ENCODE results near the gene ABHD16A.

The ABHD16A gene

GRCh38 chr6:31734247-31734820, 31.2 kb upstream of the ABHD16A start:
- intact Hi-C loops (cut with DNase I) = no loop called here
- no peak for DNase-seq

GRCh38 chr6:31733734-31734133, 30.6 kb upstream of the ABHD16A start:
- DNase-seq = no peak
- intact Hi-C loops (cut with DNase I) = no loop called here

- DNase-seq = no peak
- intact Hi-C loops (cut with DNase I) = no loop called here
Observed at GRCh38 chr6:31732029-31732428, 28.9 kb upstream of the ABHD16A start.

GRCh38 chr6:31730631-31731086, 27.5 kb upstream of the ABHD16A start:
- intact Hi-C loops (cut with DNase I) = no loop called here
- no peak for DNase-seq

- intact Hi-C loops (cut with DNase I) = no loop called here
- peak; percentile 54 to 87 (median 74) for DNase-seq
Observed at GRCh38 chr6:31729979-31730630, 27.0 kb upstream of the ABHD16A start.

GRCh38 chr6:31729515-31729978, 26.4 kb upstream of the ABHD16A start:
- intact Hi-C loops (cut with DNase I) = no loop called here
- peak; percentile 58 to 89 (median 79) for DNase-seq

- intact Hi-C loops (cut with DNase I) = no loop called here
- DNase-seq = peak in 1 of 42 donors; percentile 36
Observed at GRCh38 chr6:31728767-31729514, 25.8 kb upstream of the ABHD16A start, which contains the start of gene DDAH2. Gene DDAH2, minus strand, starts transcription at chr6:31729299. Its CDS starts 138 bp downstream, at chr6:31729161.

- no peak for DNase-seq
- intact Hi-C loops (cut with DNase I) = no loop called here
Observed at GRCh38 chr6:31727717-31728671, 24.9 kb upstream of the ABHD16A start.

- intact Hi-C loops (cut with DNase I) = no loop called here
- peak in 5 of 42 donors; percentile 22 to 56 (median 37) for DNase-seq
Observed at GRCh38 chr6:31727034-31727716, 24.1 kb upstream of the ABHD16A start.

- DNase-seq = peak in 9 of 42 donors; percentile 28 to 66 (median 46)
- intact Hi-C loops (cut with DNase I) = no loop called here
Observed at GRCh38 chr6:31725502-31726350, 22.6 kb upstream of the ABHD16A start.

GRCh38 chr6:31723980-31724691, 21.0 kb upstream of the ABHD16A start:
- no peak for DNase-seq
- intact Hi-C loops (cut with DNase I) = no loop called here

- intact Hi-C loops (cut with DNase I) = no loop called here
- DNase-seq = no peak
Observed at GRCh38 chr6:31723245-31723979, 20.3 kb upstream of the ABHD16A start, which contains the start of gene MPIG6B. Gene MPIG6B, plus strand, starts transcription at chr6:31723373. Its CDS starts 11 bp downstream, at chr6:31723384.

- DNase-seq = no peak
- intact Hi-C loops (cut with DNase I) = no loop called here
Observed at GRCh38 chr6:31722173-31722572, 19.0 kb upstream of the ABHD16A start.

- DNase-seq = no peak
- intact Hi-C loops (cut with DNase I) = no loop called here
Observed at GRCh38 chr6:31721351-31722020, 18.4 kb upstream of the ABHD16A start, which contains the start of gene LY6G6C. Gene LY6G6C, minus strand, starts transcription at chr6:31721746. Its CDS starts 67 bp downstream, at chr6:31721679.

GRCh38 chr6:31720196-31720770, 17.2 kb upstream of the ABHD16A start:
- intact Hi-C loops (cut with DNase I) = no loop called here
- DNase-seq = peak in 1 of 42 donors; percentile 21
